Left ventricle myocardium inferior (tissue), 1 donor: Measurements from ENCODE around the gene NSRP1. TPM values are rescaled to one million over a fixed set of nuclear protein-coding genes. Genes with fewer than 3 reads are reported as not detected.

ENCODE experiments used
- DNase-seq: peaks from one replicate; pipeline ENCODE4 v3.0.0-alpha.2; 2020
- H3K27ac ChIP-seq: fragments of 200-600 bp; replicated peaks from 2 replicates; pipeline ENCODE4 v1.8.0; 2021
- H3K27me3 ChIP-seq: fragments of 200-600 bp; 2 replicates; pipeline ENCODE4 v1.8.0; 2021; ENCODE audit warnings: low read depth
- H3K36me3 ChIP-seq: fragments of 200-600 bp; 2 replicates; pipeline ENCODE4 v1.8.0; 2021
- H3K4me1 ChIP-seq: fragments of 200-600 bp; 2 replicates; pipeline ENCODE4 v1.8.0; 2021
- H3K4me3 ChIP-seq: fragments of 200-600 bp; 2 replicates; pipeline ENCODE4 v1.8.0; 2021; ENCODE audit warnings: mild to moderate bottlenecking, moderate library complexity
- H3K9me3 ChIP-seq: fragments of 200-600 bp; replicated peaks from 2 replicates; pipeline ENCODE4 v1.8.0; 2021
- CTCF ChIP-seq: fragments of 200-600 bp; IDR thresholded peaks from 2 replicates; pipeline ENCODE4 v1.8.0; 2021; ENCODE audit warnings: antibody characterized with exemption, mild to moderate bottlenecking, borderline replicate concordance
- intact Hi-C: fragments of 100-400 bp; cut with micrococcal nuclease; formaldehyde crosslinking; loops from one replicate; pipeline ENCODE4 v1.11.0; 2022
- total RNA-seq: library from RNA; stranded (reverse); fragmentation: NEBNext Ultra II Directional; extraction: Animal tissue kit (Norgen Biotek cat#: 25700); gene quantifications from one replicate; pipeline ENCODE4 v1.2.1, GENCODE V29; 2021
- donor health status: DM: no; HTN: yes; CAD: no; lungs with severe emphysema.

Gene NSRP1
- total RNA-seq, 1 donor from 2014 or later: 26.9 TPM

GRCh38 chr17:30148376-30148775, 31.8 kb downstream of the NSRP1 start:
- Histone ChIP-seq H3K4me3 (no peak overlapping the region), H3K9me3 (no peaks in the 10 kb centered on the region), H3K4me1 (peaks cover 5% of the 10 kb centered on the region), H3K36me3 (peaks cover 7% of the 10 kb centered on the region), H3K27ac (no peak overlapping the region), H3K27me3 (no peaks in the 10 kb centered on the region)
- intact Hi-C loops: no loop called here
- DNase-seq: no peak
- no peak for TF ChIP-seq CTCF

- peaks cover 10% of the 10 kb centered on the region for H3K36me3 ChIP-seq
- no peaks in the 10 kb centered on the region for H3K4me1 ChIP-seq
- DNase-seq: no peak
- H3K4me3 ChIP-seq: no peak overlapping the region
- no peak overlapping the region for H3K27ac ChIP-seq
- no peak for TF ChIP-seq CTCF
- no peaks in the 10 kb centered on the region for H3K9me3 ChIP-seq
- H3K27me3 ChIP-seq: no peaks in the 10 kb centered on the region
- intact Hi-C loops: no loop called here
Observed at GRCh38 chr17:30151471-30151870, 34.9 kb downstream of the NSRP1 start.

- no peak overlapping the region for H3K27ac ChIP-seq
- peaks cover 7% of the 10 kb centered on the region for H3K4me1 ChIP-seq
- TF ChIP-seq CTCF: no peak
- intact Hi-C loops: no loop called here
- DNase-seq: no peak
- H3K9me3 ChIP-seq: peaks cover 2% of the 10 kb centered on the region
- no peak overlapping the region for H3K4me3 ChIP-seq
- peaks cover 10% of the 10 kb centered on the region for H3K36me3 ChIP-seq
- H3K27me3 ChIP-seq: no peaks in the 10 kb centered on the region
Observed at GRCh38 chr17:30153463-30153862, 36.8 kb downstream of the NSRP1 start.

- no peak overlapping the region for H3K4me3 ChIP-seq
- no peak for DNase-seq
- peaks cover 7% of the 10 kb centered on the region for H3K4me1 ChIP-seq
- H3K9me3 ChIP-seq: peaks cover 21% of the 10 kb centered on the region
- no peak for TF ChIP-seq CTCF
- peaks cover 25% of the 10 kb centered on the region for H3K36me3 ChIP-seq
- no peaks in the 10 kb centered on the region for H3K27me3 ChIP-seq
- intact Hi-C loops: no loop called here
- no peak overlapping the region for H3K27ac ChIP-seq
Observed at GRCh38 chr17:30155389-30155788, 38.8 kb downstream of the NSRP1 start.

GRCh38 chr17:30158896-30159625, 42.4 kb downstream of the NSRP1 start:
- intact Hi-C loops: no loop called here
- H3K27ac ChIP-seq: no peak overlapping the region
- peaks cover 7% of the 10 kb centered on the region for H3K4me1 ChIP-seq
- peaks cover 29% of the 10 kb centered on the region for H3K9me3 ChIP-seq
- no peaks in the 10 kb centered on the region for H3K27me3 ChIP-seq
- peaks cover 29% of the 10 kb centered on the region for H3K36me3 ChIP-seq
- TF ChIP-seq CTCF: no peak
- H3K4me3 ChIP-seq: no peak overlapping the region
- no peak for DNase-seq
